GM21528 (cell line): ENCODE measurements around the gene SRR.

Source experiments
- ATAC-seq: cut with Tn5 transposase; IDR thresholded peaks from one replicate; pipeline ENCODE4 v1.9.1; 2021; ENCODE audit warnings: mild to moderate bottlenecking, moderate library complexity; ENCODE audit not compliant: unreplicated experiment, low FRiP score

Gene SRR

GRCh38 chr17:2337544-2338314 is 34.0 kb downstream of the SRR start:
- no peak for ATAC-seq

GRCh38 chr17:2338315-2338657 is 34.5 kb downstream of the SRR start:
- no peak for ATAC-seq

GRCh38 chr17:2343421-2343820 is 39.7 kb downstream of the SRR start:
- no peak for ATAC-seq

- ATAC-seq: no peak
These were observed 40.8 kb downstream of the SRR start for GRCh38 chr17:2344528-2344927.

- no peak for ATAC-seq
These were observed 42.7 kb downstream of the SRR start for GRCh38 chr17:2346475-2346874.

GRCh38 chr17:2347805-2348685 is 44.3 kb downstream of the SRR start:
- ATAC-seq: no peak

GRCh38 chr17:2351269-2351668 is 47.5 kb downstream of the SRR start:
- no peak for ATAC-seq

- no peak for ATAC-seq
These were observed 50.6 kb downstream of the SRR start for GRCh38 chr17:2354311-2354710.

- no peak for ATAC-seq
These were observed 53.5 kb downstream of the SRR start for GRCh38 chr17:2357237-2357636.

GRCh38 chr17:2357931-2358434 is 54.2 kb downstream of the SRR start:
- no peak for ATAC-seq

- no peak for ATAC-seq
These were observed 57.4 kb downstream of the SRR start for GRCh38 chr17:2361010-2361760.

GRCh38 chr17:2362016-2362415 is 58.3 kb downstream of the SRR start:
- no peak for ATAC-seq

GRCh38 chr17:2362416-2362815 is 58.7 kb downstream of the SRR start:
- no peak for ATAC-seq

GRCh38 chr17:2362881-2363280 is 59.1 kb downstream of the SRR start:
- no peak for ATAC-seq

- no peak for ATAC-seq
These were observed 59.6 kb downstream of the SRR start for GRCh38 chr17:2363318-2363717.

- ATAC-seq: no peak
These were observed 60.4 kb downstream of the SRR start for GRCh38 chr17:2363851-2364762.

GRCh38 chr17:2364763-2365116 is 61.0 kb downstream of the SRR start:
- no peak for ATAC-seq

GRCh38 chr17:2365132-2365531 is 61.4 kb downstream of the SRR start:
- no peak for ATAC-seq

GRCh38 chr17:2366747-2367494 is 63.2 kb downstream of the SRR start:
- ATAC-seq: no peak
